Measurements from ENCODE around the gene FGF18.
A peak's percentile ranks its signal among the peaks of the same experiment; 100 is the strongest.

- TF ChIP-seq, protein P1, sequence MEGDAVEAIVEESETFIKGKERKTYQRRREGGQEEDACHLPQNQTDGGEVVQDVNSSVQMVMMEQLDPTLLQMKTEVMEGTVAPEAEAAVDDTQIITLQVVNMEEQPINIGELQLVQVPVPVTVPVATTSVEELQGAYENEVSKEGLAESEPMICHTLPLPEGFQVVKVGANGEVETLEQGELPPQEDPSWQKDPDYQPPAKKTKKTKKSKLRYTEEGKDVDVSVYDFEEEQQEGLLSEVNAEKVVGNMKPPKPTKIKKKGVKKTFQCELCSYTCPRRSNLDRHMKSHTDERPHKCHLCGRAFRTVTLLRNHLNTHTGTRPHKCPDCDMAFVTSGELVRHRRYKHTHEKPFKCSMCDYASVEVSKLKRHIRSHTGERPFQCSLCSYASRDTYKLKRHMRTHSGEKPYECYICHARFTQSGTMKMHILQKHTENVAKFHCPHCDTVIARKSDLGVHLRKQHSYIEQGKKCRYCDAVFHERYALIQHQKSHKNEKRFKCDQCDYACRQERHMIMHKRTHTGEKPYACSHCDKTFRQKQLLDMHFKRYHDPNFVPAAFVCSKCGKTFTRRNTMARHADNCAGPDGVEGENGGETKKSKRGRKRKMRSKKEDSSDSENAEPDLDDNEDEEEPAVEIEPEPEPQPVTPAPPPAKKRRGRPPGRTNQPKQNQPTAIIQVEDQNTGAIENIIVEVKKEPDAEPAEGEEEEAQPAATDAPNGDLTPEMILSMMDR (IDR thresholded peaks at IDR 0.05; ENCODE audit: low read depth, low read length, poor library complexity, severe bottlenecking), result peak; percentile 82
- no peak for TF ChIP-seq EZH2phosphoT487 (IDR thresholded peaks at IDR 0.05; ENCODE audit: borderline replicate concordance, low read length)
Measured at GRCh38 chr5:171418316-171418981, 998 bp upstream of the FGF18 start.
